A172 (cell line): Measurements from ENCODE around the gene COL5A1. TPM values are rescaled to one million over a fixed set of nuclear protein-coding genes. Genes with fewer than 3 reads are reported as not detected.
"Not testable (repeated sequence)": the region's sequence is repeated elsewhere in the genome, so short reads cannot be mapped to it uniquely, and the experiment has no call there.

Source experiments
- DNase-seq: peaks from one replicate; pipeline ENCODE4 v3.0.0-alpha.2; 2015; ENCODE audit warnings: low spot score
- total RNA-seq: library from RNA; depleted of rRNA; stranded (reverse); fragments of >200 nt; shearing (Covaris generic); gene quantifications from 2 replicates; pipeline ENCODE4 v1.2.3, GENCODE V29; 2014

COL5A1 gene
- total RNA-seq, 1 experiment from 2014 or later = 185 TPM

GRCh38 chr9:134638502-134639090 is 3.0 kb upstream of the COL5A1 start:
- no peak for DNase-seq

GRCh38 chr9:134639994-134640393 is 1.6 kb upstream of the COL5A1 start:
- DNase-seq = no peak

DNA sequence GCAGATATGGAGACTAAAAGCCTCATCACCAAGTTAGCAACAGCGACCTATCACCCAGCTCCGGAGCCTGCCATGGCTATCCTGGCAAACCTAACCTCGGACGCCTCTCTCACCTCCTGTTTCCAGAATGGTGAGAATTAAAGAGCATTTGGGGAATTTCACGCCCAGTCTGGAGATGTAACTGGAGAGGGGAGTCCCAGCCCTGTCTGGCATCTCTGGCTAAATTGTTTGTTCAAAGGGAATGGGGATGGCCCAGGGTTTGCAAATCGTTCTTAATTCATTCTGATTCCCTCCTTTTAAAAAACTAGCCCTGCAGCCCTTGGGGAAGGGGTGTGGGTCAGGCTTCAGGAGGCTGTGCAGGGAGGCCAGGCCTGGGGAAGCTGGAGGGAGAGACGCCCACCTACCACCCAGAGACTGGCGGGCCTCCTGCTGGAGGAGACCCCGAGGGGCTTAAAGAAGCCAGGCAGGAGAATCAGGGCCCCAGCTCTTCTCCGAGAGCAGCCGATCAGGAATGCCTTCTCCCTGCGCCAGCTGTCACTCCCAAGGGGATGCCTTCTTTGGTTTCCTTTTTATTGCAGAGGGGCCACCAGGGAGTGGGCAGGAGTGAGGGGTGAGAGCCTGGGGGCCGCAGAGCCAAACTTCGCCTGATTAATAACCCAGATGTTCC is 964 bp upstream of the COL5A1 start:
- no peak for DNase-seq

GRCh38 chr9:134641990-134642384 is 384 bp downstream of the COL5A1 start:
- DNase-seq = no peak

GRCh38 chr9:134642385-134643181 is 980 bp downstream of the COL5A1 start:
- DNase-seq = peak; percentile 73

DNA sequence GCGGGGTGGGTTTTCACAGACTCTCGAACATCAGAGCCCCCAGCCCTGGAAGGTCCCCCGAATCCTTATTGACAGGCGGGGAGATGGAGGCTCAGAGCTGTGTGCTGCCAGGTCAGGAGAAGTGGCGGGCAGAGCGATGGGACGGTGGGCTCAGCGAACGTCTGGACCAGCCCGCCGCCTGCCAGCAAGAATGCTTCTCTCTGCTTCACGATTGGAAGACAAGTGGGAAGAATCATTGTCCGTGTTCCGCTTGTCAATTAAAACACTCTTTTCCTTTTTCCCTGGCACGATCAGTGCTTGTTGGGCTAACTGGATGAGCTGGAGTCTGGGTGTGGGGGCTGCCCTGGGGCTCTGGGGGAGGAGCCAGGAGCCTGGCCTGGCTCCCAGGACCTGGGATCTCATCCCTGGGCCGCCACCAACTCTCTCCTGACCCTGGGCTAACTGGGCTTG is 1.6 kb downstream of the COL5A1 start:
- DNase-seq = no peak

DNA sequence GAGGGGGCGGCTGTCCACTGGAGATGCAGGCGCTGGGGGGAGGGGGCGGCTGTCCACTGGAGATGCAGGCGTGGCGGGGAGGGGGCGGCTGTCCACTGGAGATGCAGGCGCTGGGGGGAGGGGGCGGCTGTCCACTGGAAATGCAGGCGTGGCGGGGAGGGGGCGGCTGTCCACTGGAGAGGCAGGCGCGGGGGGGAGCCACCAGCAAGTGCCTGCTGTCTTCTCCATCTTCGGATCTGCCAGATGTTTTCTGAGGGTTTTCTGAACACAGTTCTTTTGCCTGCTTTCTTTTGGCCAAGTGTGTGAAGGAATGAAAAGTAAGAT is 2.8 kb downstream of the COL5A1 start:
- DNase-seq = not testable (repeated sequence)

- peak; percentile 99 for DNase-seq
Observed at GRCh38 chr9:134644725-134645606, 3.4 kb downstream of the COL5A1 start.

DNA sequence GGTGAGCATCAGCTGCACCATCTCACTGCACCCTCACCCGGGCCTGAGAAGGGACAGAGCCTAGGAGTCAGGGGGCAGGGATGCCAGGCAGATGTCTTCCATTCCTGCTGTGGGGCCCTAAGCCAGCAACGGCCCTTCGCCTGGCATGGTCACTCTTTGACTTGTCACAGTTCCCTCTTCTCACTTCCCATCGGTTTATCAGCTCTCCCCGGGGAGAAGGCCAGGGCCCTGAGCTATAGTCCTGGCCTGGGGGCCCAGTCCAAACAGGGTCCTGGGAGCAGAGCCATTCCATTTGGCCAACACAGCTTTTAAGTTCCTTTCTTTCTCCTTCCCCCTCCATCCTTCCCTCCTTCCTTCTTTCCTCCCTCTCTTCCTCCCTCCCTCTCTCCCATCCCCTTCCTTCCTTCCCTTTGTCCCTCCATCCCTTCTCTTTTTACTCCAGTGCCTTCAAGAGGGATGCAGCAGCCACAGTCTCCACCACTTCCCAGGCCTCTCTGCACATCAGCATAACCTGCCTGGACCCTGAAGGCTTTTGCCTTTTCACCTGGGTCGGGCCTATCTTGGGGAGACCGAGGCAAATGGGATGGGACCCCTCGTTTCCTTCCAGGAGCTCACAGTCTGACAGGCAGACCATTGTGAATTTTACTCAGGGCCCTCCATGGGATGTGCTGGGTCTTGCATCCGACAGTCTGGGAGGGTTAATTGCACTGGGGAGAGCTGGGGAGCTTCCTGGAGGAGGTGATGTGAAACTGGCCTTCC is 4.2 kb downstream of the COL5A1 start:
- DNase-seq = no peak

- DNase-seq = no peak
Observed at GRCh38 chr9:134647359-134648080, 5.9 kb downstream of the COL5A1 start.

- peak; percentile 97 for DNase-seq
Observed at GRCh38 chr9:134648701-134649530, 7.3 kb downstream of the COL5A1 start.

DNA sequence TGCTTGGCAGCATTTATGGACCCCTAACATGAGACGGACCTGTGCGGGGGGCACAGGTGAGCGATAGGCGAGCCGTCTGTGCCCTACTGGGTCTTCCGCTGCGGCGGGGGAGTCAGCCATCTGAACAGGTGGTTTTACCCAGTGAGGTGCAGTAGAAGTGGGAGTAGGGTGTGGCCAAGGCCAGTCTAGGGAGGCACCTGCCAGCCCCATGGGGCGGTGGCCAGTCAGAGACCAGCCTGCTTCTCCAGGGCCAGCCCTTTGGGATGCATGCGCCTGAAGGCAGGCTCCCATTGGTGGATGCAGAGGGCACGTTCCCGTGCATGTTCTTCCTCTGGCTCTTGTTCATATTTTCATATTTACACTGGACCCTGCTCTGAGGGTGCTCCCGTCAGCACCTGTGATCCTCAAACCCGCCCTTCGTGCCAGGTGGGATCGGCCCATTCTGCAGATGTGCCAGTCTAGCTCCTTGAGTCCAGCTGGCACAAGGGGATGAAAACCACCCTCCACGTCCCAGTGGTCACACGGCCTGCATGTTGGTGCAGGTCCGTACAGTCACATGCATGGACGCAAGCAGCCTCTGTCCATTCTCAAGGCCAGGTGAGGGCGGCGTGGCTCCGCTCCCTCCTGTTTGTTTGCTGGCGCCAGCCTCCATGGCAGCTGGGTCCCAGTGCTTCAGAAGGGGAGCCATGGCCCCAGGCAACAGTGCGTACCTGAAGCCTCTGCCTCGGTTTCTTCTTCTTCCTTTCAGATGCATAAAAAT is 9.0 kb downstream of the COL5A1 start:
- DNase-seq = no peak

- no peak for DNase-seq
Observed at GRCh38 chr9:134651226-134651905, 9.8 kb downstream of the COL5A1 start.

GRCh38 chr9:134652291-134653225 is 11.0 kb downstream of the COL5A1 start:
- DNase-seq = no peak

DNA sequence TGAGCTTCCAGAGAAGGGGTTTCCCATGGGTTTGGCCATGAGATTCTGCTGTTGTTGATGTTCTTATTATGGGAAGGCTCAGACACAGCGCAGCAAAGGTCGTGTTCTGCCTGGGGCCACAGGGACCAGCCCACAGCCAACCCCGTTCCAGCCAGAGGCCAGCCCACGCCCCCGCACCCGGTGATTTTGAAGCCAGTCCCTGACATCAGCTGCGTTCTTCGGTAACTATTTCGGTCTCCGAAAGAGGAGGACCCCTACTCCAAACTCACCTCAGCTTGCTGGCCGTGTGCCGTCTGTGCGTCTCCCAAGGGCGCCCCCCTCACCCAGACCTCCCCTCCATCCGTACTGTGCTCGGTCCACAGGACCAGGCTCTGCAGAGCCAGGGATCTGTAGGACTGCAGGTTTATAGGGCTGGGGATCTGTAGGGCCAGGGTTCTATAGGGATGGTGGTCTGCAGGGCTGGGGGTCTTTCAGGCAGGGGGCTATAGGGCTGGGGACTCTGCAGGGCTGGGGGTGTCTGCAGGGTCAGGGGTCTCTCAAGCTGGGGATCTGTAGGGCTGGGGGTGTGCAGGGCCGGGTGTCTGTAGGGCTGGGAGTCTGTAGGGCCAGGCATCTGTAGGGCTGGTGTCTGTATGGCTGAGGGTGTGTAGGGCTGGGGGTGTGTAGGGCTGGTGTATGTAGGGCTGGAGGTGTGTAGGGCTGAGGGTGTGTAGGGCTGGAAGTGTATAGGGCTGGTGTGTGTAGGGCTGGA is 11.8 kb downstream of the COL5A1 start:
- DNase-seq = no peak

- no peak for DNase-seq
Observed at GRCh38 chr9:134655101-134655500, 13.5 kb downstream of the COL5A1 start.
